Ovary (tissue), 3 donors: ENCODE measurements around the gene MYD88.

Experiments
- CTCF ChIP-seq, 3 donors: fragments of 450-650 bp in 2 of 3; fragments of 200-600 bp in 1 of 3; IDR thresholded peaks; one replicate each; pipeline versions ENCODE4 v1.5.1 to v1.8.0; 2016 to 2022; ENCODE audit warnings: antibody characterized with exemption in 3 of 3, mild to moderate bottlenecking in 1 of 3
- EP300 ChIP-seq: sonication (generic); formaldehyde crosslinking; IDR thresholded peaks from one replicate; pipeline ENCODE4 v1.6.1; 2017; ENCODE audit warnings: antibody characterized with exemption
- POLR2A ChIP-seq: fragments of 450-650 bp; IDR thresholded peaks from one replicate; pipeline ENCODE4 v1.6.1; 2017; ENCODE audit warnings: antibody characterized with exemption, mild to moderate bottlenecking, moderate library complexity
- donor health status: DM: no; HTN: no; CAD: no.

DNA sequence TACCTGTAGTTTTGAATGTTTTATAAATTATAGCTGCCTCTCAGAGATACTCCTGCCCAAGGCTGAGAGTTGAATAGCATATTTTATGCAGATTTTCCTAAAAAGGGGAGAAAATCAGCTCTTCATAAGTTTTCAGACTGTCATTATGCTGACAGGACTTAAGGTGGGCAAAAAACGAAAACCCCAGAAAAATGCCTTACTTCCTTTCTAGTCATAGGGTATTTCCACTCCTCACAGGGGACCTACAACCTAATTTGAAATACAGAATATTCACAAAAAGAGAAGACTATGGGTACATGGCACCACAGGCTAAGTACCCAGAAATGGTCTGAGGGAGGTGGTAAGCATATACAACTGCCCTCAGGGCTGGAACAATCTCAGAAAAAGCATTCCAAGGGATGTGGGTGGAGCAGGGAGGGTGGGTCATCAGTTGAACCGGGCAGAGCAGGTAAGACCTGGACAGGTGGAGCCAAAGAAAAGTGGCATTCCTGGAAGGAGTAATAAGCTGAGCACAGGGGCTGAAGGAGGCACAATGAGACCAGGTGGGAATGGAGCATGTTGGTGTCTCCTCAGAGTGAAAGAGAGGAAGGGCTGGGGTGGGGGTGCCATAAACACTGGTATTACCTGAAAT lies 16.3 kb downstream of the MYD88 start:
- TF ChIP-seq POLR2A (no peak), CTCF (IDR thresholded peaks at IDR 0.05) (no peak), EP300 (no peak)
